Duodenal mucosa (tissue), 2 donors: ENCODE measurements around the gene MLH3.

Experiments used
- H3K27ac ChIP-seq: one replicate; pipeline ENCODE4 v1.7.0; 2013; ENCODE audit warnings: low read depth, low read length
- H3K27me3 ChIP-seq, 2 donors: one replicate each; pipeline ENCODE4 v1.7.0; 2013; ENCODE audit warnings: low read length in 2 of 2, control low read depth in 1 of 2; ENCODE audit not compliant: insufficient read depth in 2 of 2, control insufficient read depth in 1 of 2
- H3K36me3 ChIP-seq, 2 donors: one replicate each; pipeline ENCODE4 v1.7.0; 2013; ENCODE audit warnings: low read length in 2 of 2, control low read depth in 1 of 2; ENCODE audit not compliant: insufficient read depth in 2 of 2, control insufficient read depth in 1 of 2
- H3K4me1 ChIP-seq, 2 donors: one replicate each; pipeline ENCODE4 v1.7.0; 2013; ENCODE audit warnings: low read length in 2 of 2, control low read depth in 1 of 2; ENCODE audit not compliant: insufficient read depth in 2 of 2, control insufficient read depth in 1 of 2
- H3K4me3 ChIP-seq, 2 donors: one replicate each; pipeline ENCODE4 v1.7.0; 2013; ENCODE audit warnings: low read length in 2 of 2, low read depth in 1 of 2
- H3K9ac ChIP-seq, 2 donors: one replicate each; pipeline ENCODE4 v1.7.0; 2013; ENCODE audit warnings: low read length in 2 of 2, low read depth in 1 of 2
- H3K9me3 ChIP-seq, 2 donors: one replicate each; pipeline ENCODE4 v1.7.0; 2013; ENCODE audit warnings: low read length in 2 of 2, control low read depth in 1 of 2; ENCODE audit not compliant: control insufficient read depth in 1 of 2

Gene MLH3

GRCh38 chr14:75050852-75051555, at the start of gene MLH3:
Gene MLH3 (minus strand): TSS chr14:75051467. CDS start chr14:75049655, 1,812 bp downstream.
- no peaks in the 10 kb centered on the region for H3K9me3 ChIP-seq
- peak within 1 kb of the TSS; percentile 82 for H3K27ac ChIP-seq
- H3K4me1 ChIP-seq = peaks cover 9 to 19% of the 10 kb centered on the region in 2 donors
- H3K27me3 ChIP-seq = no peaks in the 10 kb centered on the region
- H3K9ac ChIP-seq = peak within 1 kb of the TSS; percentile 45 to 93
- H3K36me3 ChIP-seq = no peaks in the 10 kb centered on the region
- peak within 1 kb of the TSS; percentile 67 to 78 for H3K4me3 ChIP-seq

- H3K4me3 ChIP-seq = peak overlapping the region in 1 of 2 donors; percentile 2
- H3K4me1 ChIP-seq = peaks cover 7 to 18% of the 10 kb centered on the region in 2 donors
- H3K9ac ChIP-seq = no peak overlapping the region
- no peaks in the 10 kb centered on the region for H3K9me3 ChIP-seq
- H3K27me3 ChIP-seq = no peaks in the 10 kb centered on the region
- peaks cover 29 to 68% of the 10 kb centered on the region in 2 donors for H3K36me3 ChIP-seq
- no peak overlapping the region for H3K27ac ChIP-seq
Measured at GRCh38 chr14:75098682-75099081, 47.4 kb upstream of the MLH3 start.

- peaks cover 29 to 67% of the 10 kb centered on the region in 2 donors for H3K36me3 ChIP-seq
- peaks cover 7 to 18% of the 10 kb centered on the region in 2 donors for H3K4me1 ChIP-seq
- H3K4me3 ChIP-seq = peak overlapping the region in 1 of 2 donors; percentile 2
- H3K27me3 ChIP-seq = no peaks in the 10 kb centered on the region
- no peak overlapping the region for H3K27ac ChIP-seq
- no peak overlapping the region for H3K9ac ChIP-seq
- no peaks in the 10 kb centered on the region for H3K9me3 ChIP-seq
Measured at GRCh38 chr14:75098212-75098611, 46.9 kb upstream of the MLH3 start.

- H3K36me3 ChIP-seq = peaks cover 29 to 73% of the 10 kb centered on the region in 2 donors
- H3K4me1 ChIP-seq = peaks cover 7 to 18% of the 10 kb centered on the region in 2 donors
- H3K9me3 ChIP-seq = no peaks in the 10 kb centered on the region
- H3K27ac ChIP-seq = no peak overlapping the region
- no peak overlapping the region for H3K4me3 ChIP-seq
- H3K9ac ChIP-seq = no peak overlapping the region
- H3K27me3 ChIP-seq = no peaks in the 10 kb centered on the region
Measured at GRCh38 chr14:75096959-75097358, 45.7 kb upstream of the MLH3 start.

- H3K9me3 ChIP-seq = no peaks in the 10 kb centered on the region
- H3K36me3 ChIP-seq = peaks cover 25 to 67% of the 10 kb centered on the region in 2 donors
- no peak overlapping the region for H3K4me3 ChIP-seq
- no peak overlapping the region for H3K27ac ChIP-seq
- peaks cover 7 to 18% of the 10 kb centered on the region in 2 donors for H3K4me1 ChIP-seq
- no peaks in the 10 kb centered on the region for H3K27me3 ChIP-seq
- H3K9ac ChIP-seq = no peak overlapping the region
Measured at GRCh38 chr14:75095690-75096089, 44.4 kb upstream of the MLH3 start.

GRCh38 chr14:75094896-75095295, 43.6 kb upstream of the MLH3 start:
- peaks cover 7 to 18% of the 10 kb centered on the region in 2 donors for H3K4me1 ChIP-seq
- no peak overlapping the region for H3K9ac ChIP-seq
- H3K9me3 ChIP-seq = no peaks in the 10 kb centered on the region
- H3K27me3 ChIP-seq = no peaks in the 10 kb centered on the region
- H3K4me3 ChIP-seq = no peak overlapping the region
- H3K36me3 ChIP-seq = peaks cover 25 to 71% of the 10 kb centered on the region in 2 donors
- no peak overlapping the region for H3K27ac ChIP-seq

GRCh38 chr14:75092698-75093097, 41.4 kb upstream of the MLH3 start:
- Histone ChIP-seq H3K27ac (no peak overlapping the region), H3K9me3 (no peaks in the 10 kb centered on the region), H3K4me3 (no peak overlapping the region), H3K4me1 (peaks cover 0 to 4% of the 10 kb centered on the region in 2 donors), H3K9ac (no peak overlapping the region), H3K27me3 (no peaks in the 10 kb centered on the region), H3K36me3 (peaks cover 25 to 67% of the 10 kb centered on the region in 2 donors)

- no peak overlapping the region for H3K4me3 ChIP-seq
- H3K27me3 ChIP-seq = no peaks in the 10 kb centered on the region
- H3K9me3 ChIP-seq = no peaks in the 10 kb centered on the region
- no peak overlapping the region for H3K9ac ChIP-seq
- H3K27ac ChIP-seq = no peak overlapping the region
- peaks cover 24 to 69% of the 10 kb centered on the region in 2 donors for H3K36me3 ChIP-seq
- H3K4me1 ChIP-seq = no peaks in the 10 kb centered on the region
Measured at GRCh38 chr14:75091251-75091650, 40.0 kb upstream of the MLH3 start.

- no peaks in the 10 kb centered on the region for H3K9me3 ChIP-seq
- no peak overlapping the region for H3K4me3 ChIP-seq
- peaks cover 27 to 68% of the 10 kb centered on the region in 2 donors for H3K36me3 ChIP-seq
- no peak overlapping the region for H3K27ac ChIP-seq
- no peaks in the 10 kb centered on the region for H3K27me3 ChIP-seq
- H3K4me1 ChIP-seq = no peaks in the 10 kb centered on the region
- no peak overlapping the region for H3K9ac ChIP-seq
Measured at GRCh38 chr14:75090353-75090752, 39.1 kb upstream of the MLH3 start.

GRCh38 chr14:75088566-75089373, 37.5 kb upstream of the MLH3 start:
- peaks cover 26 to 67% of the 10 kb centered on the region in 2 donors for H3K36me3 ChIP-seq
- H3K9ac ChIP-seq = no peak overlapping the region
- no peaks in the 10 kb centered on the region for H3K27me3 ChIP-seq
- H3K9me3 ChIP-seq = no peaks in the 10 kb centered on the region
- no peak overlapping the region for H3K4me3 ChIP-seq
- H3K4me1 ChIP-seq = no peaks in the 10 kb centered on the region
- no peak overlapping the region for H3K27ac ChIP-seq
